K562 (cell line): Measurements from ENCODE around the gene GPR27. TPM values are rescaled to one million over a fixed set of nuclear protein-coding genes. Genes with fewer than 3 reads are reported as not detected.

ENCODE experiments used
- ATAC-seq: fragments of 200-7000 bp; cut with Tn5 transposase; 3 replicates; pipeline ENCODE4 v1.9.1; 2020; ENCODE audit warnings: moderate library complexity
- BruUV-seq: library from RNA; stranded (reverse); fragments of 400-500 nt; replicated peaks from 2 replicates; lab custom pipeline; 2021; lab: Mats Ljungman, UMichigan
- CTCF ChIA-PET: fragments of 300-600 bp; formaldehyde crosslinking; extraction: SDS; loops from one replicate; lab custom pipeline; 2021; ENCODE audit warnings: low intra/inter-chr PET ratio; lab: Yijun Ruan, JAX
- POLR2A ChIA-PET: fragments of 300-600, 350-650 bp; sonication (Branson Sonifier 250); formaldehyde crosslinking; extraction: SDS; loops from one replicate; lab custom pipeline; 2021; ENCODE audit warnings: antibody characterized with exemption, inconsistent platforms; lab: Yijun Ruan, JAX
- DNase-seq, 4 experiments: peaks; one replicate each; pipeline versions ENCODE4 v3.0.0 to v3.0.0-alpha.2; 2011 to 2018; ENCODE audit warnings: low spot score in 3 of 4, mixed read lengths in 3 of 4; ENCODE audit errors: extremely low read depth in 1 of 4
- FAIRE-seq: peaks from 2 replicates; lab custom pipeline; 2011; peaks lifted over from hg19 to GRCh38; lab: Jason Lieb, UNC
- H2AFZ ChIP-seq: 2 replicates; pipeline ENCODE4 v1.6.0; 2011; ENCODE audit warnings: low read depth, low read length, control low read depth, inconsistent platforms
- H3K27ac ChIP-seq: fragments of 200-600 bp; 3 replicates; pipeline ENCODE4 v1.8.0; 2011; ENCODE audit warnings: low read depth, mild to moderate bottlenecking, control low read depth, inconsistent platforms, low read length, moderate library complexity, mixed read lengths; ENCODE audit errors: extremely low read depth
- H3K27me3 ChIP-seq, 2 experiments: fragments of 300-600 bp in 1 of 2; 2 replicates in 1 of 2; 3 replicates in 1 of 2; pipeline versions ENCODE4 v1.6.0 to v1.8.0; 2011; ENCODE audit warnings: inconsistent platforms in 2 of 2, low read length in 2 of 2, mild to moderate bottlenecking in 1 of 2, mixed read lengths in 1 of 2, moderate library complexity in 1 of 2; ENCODE audit not compliant: control insufficient read depth in 2 of 2, insufficient read depth in 2 of 2
- H3K36me3 ChIP-seq: fragments of 300-600 bp; 3 replicates; pipeline ENCODE4 v1.8.0; 2011; ENCODE audit warnings: mild to moderate bottlenecking, low read length, inconsistent platforms; ENCODE audit not compliant: control insufficient read depth, insufficient read depth
- H3K4me1 ChIP-seq, 2 experiments: fragments of 200-600 bp in 1 of 2; replicated peaks in 1 of 2; 2 replicates in 1 of 2; 3 replicates in 1 of 2; pipeline versions ENCODE4 v1.5.1 to v1.8.0; 2011; ENCODE audit warnings: inconsistent platforms in 2 of 2, low read length in 2 of 2, mild to moderate bottlenecking in 1 of 2, mixed read lengths in 1 of 2, moderate library complexity in 1 of 2; ENCODE audit not compliant: control insufficient read depth in 2 of 2, insufficient read depth in 2 of 2
- H3K4me2 ChIP-seq: 2 replicates; pipeline ENCODE4 v1.6.1; 2011; ENCODE audit warnings: low read length, control low read depth, inconsistent platforms, mixed read lengths; ENCODE audit not compliant: insufficient read depth
- H3K4me3 ChIP-seq: fragments of 200-600 bp; sonication (generic), shearing (Covaris generic); 2 replicates; pipeline ENCODE4 v1.5.1; 2016; ENCODE audit warnings: control low read depth, inconsistent platforms
- H3K79me2 ChIP-seq: fragments of 200-600 bp; 3 replicates; pipeline ENCODE4 v1.8.0; 2011; ENCODE audit warnings: low read length, inconsistent platforms; ENCODE audit not compliant: control insufficient read depth, insufficient read depth
- H3K9ac ChIP-seq, 2 experiments: 2 replicates each; pipeline versions ENCODE4 v1.6.0 to v1.6.1; 2011; ENCODE audit warnings: low read depth in 2 of 2, low read length in 2 of 2, control low read depth in 1 of 2, inconsistent platforms in 1 of 2, mild to moderate bottlenecking in 1 of 2, mixed read lengths in 1 of 2; ENCODE audit not compliant: insufficient read depth in 1 of 2
- H3K9me1 ChIP-seq: one replicate; pipeline ENCODE4 v1.6.0; 2011; ENCODE audit warnings: inconsistent platforms, mild to moderate bottlenecking, low read length, moderate library complexity; ENCODE audit not compliant: control insufficient read depth, insufficient read depth
- H3K9me3 ChIP-seq: replicated peaks from 2 replicates; pipeline ENCODE4 v1.5.1; 2011; ENCODE audit warnings: low read depth, low read length, inconsistent platforms; ENCODE audit not compliant: control insufficient read depth, insufficient read depth
- H4K20me1 ChIP-seq: replicated peaks from 2 replicates; pipeline ENCODE4 v1.6.1; 2011; ENCODE audit warnings: low read length, inconsistent platforms, mixed read lengths; ENCODE audit not compliant: control insufficient read depth, insufficient read depth
- ARID3A ChIP-seq: IDR thresholded peaks from 2 replicates; pipeline ENCODE4 v1.6.1; 2012; ENCODE audit warnings: low read depth, low read length, improper control_type of control experiment, borderline replicate concordance
- ELK3 ChIP-seq: fragments of 450-650 bp; formaldehyde crosslinking; IDR thresholded peaks from 2 replicates; pipeline ENCODE4 v1.4.0; 2020; ENCODE audit warnings: mild to moderate bottlenecking
- KDM5B ChIP-seq: fragments of 200-600 bp; sonication (generic); IDR thresholded peaks from 2 replicates; pipeline ENCODE4 v1.6.1; 2012; ENCODE audit warnings: low read depth, mild to moderate bottlenecking, moderate library complexity, low read length, control low read depth, inconsistent platforms; ENCODE audit not compliant: insufficient replicate concordance
- POU5F1 ChIP-seq: fragments of 150-350 bp; IDR thresholded peaks from 2 replicates; pipeline ENCODE4 v1.6.1; 2014; ENCODE audit warnings: borderline replicate concordance, low read length, low read depth, mild to moderate bottlenecking; ENCODE audit not compliant: partially characterized antibody
- SMARCC2 ChIP-seq: fragments of 450-650 bp; IDR thresholded peaks from 2 replicates; pipeline ENCODE4 v1.6.1; 2017; ENCODE audit warnings: antibody characterized with exemption, moderate library complexity, mild to moderate bottlenecking, low read depth
- ZNF324 ChIP-seq: fragments of 250-450 bp; sonication (Bioruptor Pico); IDR thresholded peaks from 2 replicates; pipeline ENCODE4 v1.4.0; 2020; ENCODE audit warnings: mild to moderate bottlenecking
- ZNF398 ChIP-seq: fragments of 250-450 bp; sonication (Bioruptor Pico); IDR thresholded peaks from 2 replicates; pipeline ENCODE4 v1.8.0; 2021; ENCODE audit warnings: moderate library complexity, mild to moderate bottlenecking, inconsistent platforms
- ZNF79 ChIP-seq: fragments of 250-450 bp; sonication (Bioruptor Pico); IDR thresholded peaks from 2 replicates; pipeline ENCODE4 v1.4.0; 2020; ENCODE audit warnings: low read depth, mild to moderate bottlenecking, moderate library complexity
- WGBS: fragments of 100-300 bp; shearing (Covaris generic); methylation state at CpG from one replicate; pipeline ENCODE4 v1.1.6; 2016; ENCODE audit warnings: low coverage, mixed read lengths; ENCODE audit not compliant: insufficient coverage; ENCODE audit errors: missing lambda C conversion rate; 5-methylcytosine and 5-hydroxymethylcytosine counted together
- in situ Hi-C: fragments of 300-500 bp; cut with MboI; formaldehyde crosslinking; loops from 4 replicates; pipeline ENCODE4 v1.15.0; 2018; ENCODE audit warnings: inconsistent platforms, mixed read lengths
- intact Hi-C: fragments of 100-400 bp; cut with micrococcal nuclease; formaldehyde crosslinking; loops from 2 replicates; pipeline ENCODE4 v1.14.2; 2022
- polyA plus RNA-seq, 8 experiments: library from polyadenylated mRNA; depleted of rRNA in 4 of 8; stranded (reverse) in 5 of 8; unstranded in 3 of 8; fragments of >200 nt; fragmentation: Nextera tagmentation in 2 of 8; fragmentation: Illumina TruSeq in 1 of 8; extraction: Ambion mirVana in 2 of 8; extraction: Trizol in 1 of 8; gene quantifications; 2 replicates each; pipeline versions ENCODE4 v1.2.1 to v1.2.3, GENCODE V29; 2011 to 2014; ENCODE audit warnings: inconsistent platforms in 1 of 8, missing spikeins in 1 of 8
- total RNA-seq, 7 experiments: library from RNA; depleted of rRNA in 6 of 7; stranded (reverse); fragments of >200 nt in 6 of 7; fragmentation: Illumina TruSeq in 2 of 7; extraction: Trizol in 2 of 7; gene quantifications; 2 replicates each; pipeline versions ENCODE4 v1.2.1 to v1.2.3, GENCODE V29; 2011 to 2021; ENCODE audit warnings: low replicate concordance in 1 of 7

GPR27 gene
- total and polyA plus RNA-seq, 9 of the 15 experiments (the other 6 are each of a cell fraction or from before 2014, with no cell fraction given), result not detected

- WGBS, result 8% methylated on average over 1 of the region's 1 CpG
- no peak for ATAC-seq
- CTCF ChIA-PET, result no interaction called here
- in situ Hi-C loops (no loop called here), intact Hi-C loops (no loop called here)
- no peaks in the 10 kb centered on the region for H3K27me3 ChIP-seq
- BruUV-seq, result no TSS peak
- H3K4me3 ChIP-seq, result no peak overlapping the region
- H3K9ac ChIP-seq, result no peak overlapping the region
- peaks cover 0 to 18% of the 10 kb centered on the region in 2 experiments; a peak in 3 of 5 replicates for H3K4me1 ChIP-seq
- no peak for FAIRE-seq
- no peak for TF ChIP-seq ZNF79 (CRISPR knock-in tag)
- no peak overlapping the region for H2AFZ ChIP-seq
- no peaks in the 10 kb centered on the region for H3K79me2 ChIP-seq
- H3K36me3 ChIP-seq, result no peaks in the 10 kb centered on the region
- no peak overlapping the region for H3K27ac ChIP-seq
- no peak overlapping the region for H3K4me2 ChIP-seq
- no peak for DNase-seq
- H3K9me1 ChIP-seq, result no peaks in the 10 kb centered on the region
- H3K9me3 ChIP-seq, result no peaks in the 10 kb centered on the region
- H4K20me1 ChIP-seq, result no peaks in the 10 kb centered on the region
- POLR2A ChIA-PET, result no interaction called here
These were observed 29.5 kb downstream of the GPR27 start for GRCh38 chr3:71783152-71783551.

GRCh38 chr3:71784201-71784913, 30.7 kb downstream of the GPR27 start:
- H3K4me2 ChIP-seq, result no peak overlapping the region
- no peak overlapping the region for H2AFZ ChIP-seq
- DNase-seq, result no peak
- H3K9me1 ChIP-seq, result no peaks in the 10 kb centered on the region
- H3K4me3 ChIP-seq, result no peak overlapping the region
- ATAC-seq, result no peak
- TF ChIP-seq ZNF324 (no peak), POU5F1 (no peak), ELK3 (CRISPR knock-in tag) (no peak), KDM5B (no peak), ZNF398 (CRISPR knock-in tag) (no peak), ARID3A (no peak), SMARCC2 (no peak)
- no peaks in the 10 kb centered on the region for H3K27me3 ChIP-seq
- POLR2A ChIA-PET, result no interaction called here
- no peaks in the 10 kb centered on the region for H3K9me3 ChIP-seq
- no peaks in the 10 kb centered on the region for H3K79me2 ChIP-seq
- H4K20me1 ChIP-seq, result no peaks in the 10 kb centered on the region
- WGBS, result 20% methylated on average over 12 of the region's 23 CpGs
- no peaks in the 10 kb centered on the region for H3K36me3 ChIP-seq
- CTCF ChIA-PET, result no interaction called here
- no TSS peak for BruUV-seq
- no peak overlapping the region for H3K27ac ChIP-seq
- intact Hi-C loops (no loop called here), in situ Hi-C loops (no loop called here)
- no peak overlapping the region for H3K9ac ChIP-seq
- H3K4me1 ChIP-seq, result peaks cover 0 to 7% of the 10 kb centered on the region in 2 experiments; a peak in 3 of 5 replicates
- FAIRE-seq, result no peak
